Measurements from ENCODE around the gene XYLB.

Gene XYLB

DNA sequence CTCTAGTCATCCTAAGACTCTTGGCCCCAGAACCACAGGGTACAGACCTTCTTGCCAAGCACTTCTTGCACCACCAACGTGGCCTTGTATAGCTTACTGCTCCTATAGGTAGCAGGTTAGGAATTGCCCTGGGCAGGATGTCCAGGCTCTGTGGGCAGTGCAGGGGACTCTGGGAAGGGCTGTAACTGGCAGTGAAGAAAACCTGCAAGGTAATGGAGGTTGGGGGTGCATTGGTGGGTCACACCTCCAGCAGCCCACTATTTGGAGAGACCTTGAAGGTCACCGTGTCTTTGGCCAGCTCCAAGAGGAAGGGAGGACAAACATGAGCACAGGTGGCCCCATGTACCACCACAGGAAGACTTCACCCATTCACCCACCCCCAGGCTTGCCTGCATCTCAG lies 21.3 kb upstream of the XYLB start:
- DNase-seq, result no peak

DNA sequence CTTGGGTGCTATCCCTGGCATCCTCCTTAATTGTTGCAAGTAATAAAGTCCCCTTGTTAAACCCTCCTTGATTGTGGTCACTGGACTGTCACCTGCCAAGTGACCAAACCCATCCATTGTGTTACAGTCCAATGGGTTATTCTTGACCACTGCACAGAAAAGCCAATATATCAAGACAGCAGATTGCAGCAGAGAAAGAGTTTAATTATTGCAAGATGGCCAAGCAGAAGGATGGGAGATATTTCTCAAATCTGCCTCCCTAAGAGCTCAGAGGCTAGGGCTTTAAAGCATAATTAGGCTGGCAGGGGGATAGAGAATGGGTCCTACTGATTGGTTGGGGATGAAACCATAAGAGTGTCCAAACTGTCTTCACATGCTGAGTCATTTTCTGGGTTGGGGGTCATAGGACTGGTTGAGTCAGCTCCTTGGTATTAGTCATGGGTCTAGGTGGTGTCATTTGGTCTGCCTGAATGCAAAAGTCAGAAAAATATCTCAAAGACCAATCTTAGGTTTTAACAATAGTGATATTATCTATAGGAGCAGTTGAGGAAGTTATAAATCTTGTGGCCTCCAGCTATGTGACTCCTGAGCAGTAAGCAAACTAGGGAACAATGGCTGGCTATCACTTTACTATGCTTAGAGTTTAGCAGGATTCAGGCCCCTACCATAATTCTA lies 19.1 kb upstream of the XYLB start:
- no peak for DNase-seq

DNA sequence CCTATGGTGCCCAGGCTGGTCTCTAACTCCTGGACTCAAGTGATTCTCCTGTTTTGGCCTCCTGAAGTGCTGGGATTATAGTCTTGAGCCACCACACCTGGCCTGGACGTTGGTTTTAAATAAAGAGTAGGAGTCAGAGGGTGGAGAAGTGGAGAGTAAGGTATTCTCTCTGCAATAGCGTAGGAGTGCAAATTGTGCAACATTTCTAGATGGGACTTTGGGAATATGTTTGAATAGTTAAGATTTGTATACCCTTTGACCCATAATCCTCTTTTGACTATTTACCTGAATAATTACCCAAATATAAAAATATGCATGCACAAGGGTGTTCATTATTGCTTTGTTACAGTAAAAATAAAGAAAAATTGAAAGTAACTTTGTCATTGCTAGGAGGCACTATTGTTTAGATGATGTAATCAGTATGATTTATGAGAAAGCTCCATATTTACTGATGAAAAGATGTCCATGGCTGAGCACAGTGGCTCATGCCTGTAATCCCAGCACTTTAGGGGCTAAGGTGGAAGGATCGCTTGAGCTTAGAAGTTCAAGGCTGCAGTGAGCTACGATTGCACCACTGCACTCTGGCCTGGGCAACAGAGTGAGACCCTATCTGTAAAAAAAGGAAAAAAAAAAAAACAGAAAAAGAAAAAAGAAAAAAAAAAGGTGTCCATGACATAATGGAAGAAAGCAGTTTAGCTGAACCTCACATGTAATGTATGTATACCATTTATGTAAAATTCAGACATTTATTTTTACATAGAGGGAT lies 15.1 kb upstream of the XYLB start:
- no peak for DNase-seq

DNA sequence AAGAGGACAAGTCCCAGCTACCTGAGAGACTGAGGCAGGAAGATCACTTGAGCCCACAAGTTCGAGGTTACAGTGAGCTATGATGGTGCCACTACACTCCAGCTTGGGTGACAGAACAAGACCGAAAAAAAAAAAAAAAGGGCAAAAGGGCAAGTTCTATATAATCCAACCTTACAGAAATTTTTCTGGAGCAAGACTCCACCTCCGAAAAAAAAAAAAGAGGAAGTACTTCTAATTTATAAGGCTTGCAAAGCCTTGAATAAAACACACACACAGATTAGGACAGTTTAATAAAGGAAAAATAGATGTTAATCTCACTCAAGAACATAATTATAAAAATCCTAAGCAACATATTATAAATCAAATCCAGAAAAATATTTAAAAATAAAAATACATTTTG lies 14.4 kb upstream of the XYLB start:
- no peak for DNase-seq

DNA sequence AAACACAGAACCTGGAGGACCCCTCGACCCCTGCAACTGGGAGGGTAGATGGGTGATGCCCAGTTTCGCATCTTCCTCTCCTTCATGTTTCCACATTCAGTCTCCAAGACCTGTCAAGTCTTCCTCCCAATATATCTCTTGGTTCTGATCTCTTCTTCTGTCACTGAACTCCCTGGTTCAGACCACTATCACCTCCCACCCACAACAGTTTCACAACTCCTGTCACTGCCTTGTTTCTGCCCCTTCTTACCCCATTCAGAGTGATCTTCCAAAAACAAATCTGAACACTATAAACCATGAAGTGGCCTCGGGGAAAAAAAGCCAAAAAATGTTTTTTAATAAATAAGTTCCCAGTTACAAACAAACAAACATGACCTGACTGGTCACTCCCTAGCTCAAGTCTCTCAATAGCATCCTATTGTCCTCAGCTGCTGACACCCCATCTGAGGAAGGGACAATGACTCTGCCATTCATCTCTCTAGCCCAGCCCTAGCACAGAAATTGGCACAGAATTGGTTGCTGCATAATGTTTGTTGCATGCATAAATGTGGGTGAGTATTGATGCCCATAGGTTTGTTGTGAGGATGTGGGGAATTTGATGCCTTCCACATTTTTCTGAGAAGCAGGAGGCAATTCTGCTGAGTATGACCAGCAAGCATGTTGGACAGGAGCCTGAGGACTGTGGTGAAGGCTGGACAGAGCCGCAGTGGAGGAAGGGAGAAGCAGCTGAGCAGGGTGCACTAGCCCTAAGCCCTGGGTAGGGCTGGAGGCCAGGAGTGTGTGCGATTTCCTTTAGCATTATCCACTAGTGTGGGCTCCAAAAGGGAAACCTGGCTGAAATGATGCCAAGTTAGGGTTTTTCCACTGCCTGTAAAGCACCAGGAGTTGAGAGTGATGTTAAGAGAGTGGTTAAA lies 12.2 kb upstream of the XYLB start:
- DNase-seq, result no peak

DNA sequence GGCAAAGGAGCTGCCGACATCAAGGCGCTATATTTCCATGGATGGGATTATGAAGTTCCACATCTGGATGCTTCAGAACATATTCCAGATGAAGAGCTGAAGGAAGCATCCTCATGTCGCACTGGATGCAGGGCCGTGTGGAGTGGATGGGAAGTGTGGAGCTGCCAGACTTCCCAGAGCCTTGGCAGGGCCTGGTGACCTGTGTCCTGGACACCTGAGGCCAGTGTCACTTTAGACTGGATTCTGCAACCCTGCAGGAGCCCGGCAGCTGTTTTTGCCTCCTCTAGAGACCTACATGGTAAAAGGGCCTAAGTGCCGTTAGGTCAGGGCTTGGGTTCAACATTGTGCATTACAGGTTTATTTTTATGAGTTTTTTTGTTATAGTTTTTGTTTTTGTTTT lies 11.3 kb upstream of the XYLB start:
- DNase-seq, result no peak

DNA sequence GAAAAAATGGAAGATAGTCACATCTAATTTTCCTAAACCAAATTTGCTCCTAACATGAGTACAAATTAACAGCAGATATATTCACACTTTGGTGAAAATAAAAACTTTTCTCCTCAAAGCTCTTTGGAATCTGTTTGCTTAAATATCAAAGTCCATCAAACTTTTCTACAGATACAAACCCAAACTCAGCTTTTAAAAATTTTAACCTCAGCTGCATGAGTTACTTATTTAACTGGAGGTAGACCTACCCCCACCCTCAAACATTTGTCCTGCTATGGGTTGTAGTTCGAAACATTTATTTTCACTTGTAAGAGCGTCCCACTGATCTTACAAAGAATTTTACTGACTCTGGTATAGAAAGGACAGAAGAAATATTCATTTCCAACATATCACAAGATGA lies 8.9 kb upstream of the XYLB start:
- DNase-seq, result no peak

DNA sequence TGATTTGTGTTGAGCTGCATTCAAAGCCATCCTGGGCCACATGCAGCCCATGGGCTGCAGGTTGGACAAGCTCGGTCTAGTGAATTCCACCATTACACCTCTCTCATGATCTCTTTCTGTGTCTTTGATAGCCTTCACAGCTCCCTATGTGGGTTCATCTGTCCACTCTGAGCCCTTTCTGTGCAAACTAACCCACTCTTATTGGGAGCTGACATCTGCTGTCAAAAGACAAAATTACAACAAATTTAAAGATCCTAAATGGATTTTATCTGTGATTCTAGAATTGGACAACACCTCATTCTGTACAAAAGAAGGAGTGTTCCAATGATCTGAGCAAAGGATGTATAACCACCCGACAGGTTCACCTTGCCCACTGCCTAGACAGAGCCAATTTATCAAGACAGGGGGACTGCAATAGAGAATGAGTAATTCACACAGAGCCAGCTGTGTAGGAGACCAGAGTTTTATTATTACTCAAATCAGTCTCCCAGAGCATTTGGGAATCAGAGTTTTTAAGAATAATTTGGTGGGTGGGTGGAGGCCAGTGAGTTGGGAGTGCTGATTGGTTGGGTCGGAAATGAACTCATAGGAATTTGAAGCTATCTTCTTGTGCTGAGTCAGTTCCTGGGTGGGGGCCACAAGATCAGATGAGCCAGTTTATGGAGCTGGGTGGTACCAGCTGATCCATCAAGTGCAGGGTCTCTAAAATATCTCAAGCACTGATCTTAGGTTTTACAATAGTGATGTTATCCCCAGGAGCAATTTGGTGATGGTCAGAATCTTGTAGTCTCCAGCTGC lies 2.6 kb upstream of the XYLB start:
- no peak for DNase-seq

DNA sequence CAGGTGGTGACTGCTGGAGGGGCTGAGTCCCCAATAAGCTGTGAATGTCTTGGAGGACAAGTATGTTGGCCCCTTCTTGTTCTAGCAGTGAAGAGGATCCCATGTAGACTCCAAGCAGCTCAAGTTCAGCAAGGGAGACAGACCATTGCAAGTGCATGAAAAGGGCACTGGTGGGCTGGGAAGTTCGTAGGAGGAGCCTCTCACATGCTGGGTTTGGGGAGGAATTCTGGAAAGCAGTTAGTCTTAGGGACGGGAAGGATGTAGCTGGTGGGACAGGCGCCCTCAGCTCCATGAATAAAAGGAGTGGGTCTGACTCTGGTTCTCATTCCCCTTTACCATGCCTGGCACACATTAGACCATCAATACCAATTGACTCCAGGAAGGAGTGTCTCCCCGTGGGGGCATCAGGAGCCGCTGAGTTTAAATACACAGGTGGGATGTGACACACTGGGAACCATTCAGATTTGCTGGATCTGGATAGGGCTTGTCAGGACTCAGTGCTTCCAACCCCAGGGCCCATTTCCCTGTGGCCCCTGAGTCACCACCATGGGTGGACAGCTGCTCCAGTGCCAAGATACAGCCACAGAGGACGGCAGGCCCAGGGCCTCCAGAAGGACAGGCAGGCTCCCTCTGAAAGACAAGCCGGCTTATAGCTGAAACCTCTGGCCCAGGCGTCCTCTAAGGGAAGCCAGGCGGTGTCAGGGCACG lies 552 bp upstream of the XYLB start:
- DNase-seq, result no peak

DNA sequence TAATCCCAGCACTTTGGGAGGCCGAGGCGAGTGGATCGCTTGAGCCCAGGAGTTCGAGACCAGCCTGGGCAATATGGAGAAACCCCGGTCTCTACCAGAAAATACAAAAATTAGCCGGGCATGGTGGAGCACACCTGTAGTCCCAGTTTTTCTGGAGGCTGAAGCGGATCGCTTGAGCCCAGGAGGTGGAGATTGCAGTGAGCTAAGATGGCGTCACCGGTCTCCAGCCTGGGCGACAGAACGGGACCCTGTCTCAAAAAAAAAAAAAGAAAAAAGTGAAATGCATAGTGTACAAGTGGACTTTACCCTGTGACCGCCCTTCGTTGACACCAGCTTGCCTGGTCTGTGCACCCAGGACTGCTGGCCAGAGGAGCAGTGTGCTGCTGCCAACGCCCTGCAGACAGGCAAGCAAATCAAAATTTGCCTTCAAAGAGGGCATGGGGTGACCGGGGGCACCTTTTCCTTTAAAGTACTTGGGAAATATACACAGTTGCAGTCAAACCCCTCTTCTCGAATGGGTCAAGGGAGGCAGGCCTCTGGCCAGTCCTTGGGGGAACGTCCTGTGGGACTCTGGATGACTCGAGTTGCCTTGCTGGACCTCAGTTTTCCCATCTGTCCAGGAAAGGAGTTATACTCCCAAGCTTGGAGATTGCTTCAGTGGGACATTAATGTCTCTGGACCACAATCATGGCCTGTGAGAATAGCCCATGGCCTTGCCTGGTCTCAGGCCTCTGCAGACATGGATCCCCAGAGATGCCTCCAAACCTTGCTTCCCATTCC lies 1.0 kb downstream of the XYLB start:
- DNase-seq, result peak; percentile 2

DNA sequence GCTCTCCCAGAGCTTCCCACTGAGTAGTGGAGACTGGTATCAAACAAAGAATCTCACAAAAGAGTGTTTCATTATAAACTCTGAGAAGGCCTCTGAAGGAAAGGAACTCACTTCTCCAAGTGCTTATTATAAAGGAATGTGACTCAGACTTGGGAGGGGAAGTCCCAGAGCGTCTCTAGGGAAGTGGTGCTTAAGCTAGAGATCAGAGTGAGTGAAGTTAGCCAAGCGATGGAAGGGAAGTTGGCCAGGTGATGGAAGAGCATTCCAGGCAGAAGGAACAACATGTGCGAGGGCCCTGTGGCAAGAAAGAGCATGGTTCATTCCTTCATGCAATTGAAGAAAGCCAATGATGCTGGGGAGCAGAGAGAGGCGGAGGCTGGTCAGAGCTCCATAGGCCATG lies 2.3 kb downstream of the XYLB start:
- DNase-seq, result no peak

DNA sequence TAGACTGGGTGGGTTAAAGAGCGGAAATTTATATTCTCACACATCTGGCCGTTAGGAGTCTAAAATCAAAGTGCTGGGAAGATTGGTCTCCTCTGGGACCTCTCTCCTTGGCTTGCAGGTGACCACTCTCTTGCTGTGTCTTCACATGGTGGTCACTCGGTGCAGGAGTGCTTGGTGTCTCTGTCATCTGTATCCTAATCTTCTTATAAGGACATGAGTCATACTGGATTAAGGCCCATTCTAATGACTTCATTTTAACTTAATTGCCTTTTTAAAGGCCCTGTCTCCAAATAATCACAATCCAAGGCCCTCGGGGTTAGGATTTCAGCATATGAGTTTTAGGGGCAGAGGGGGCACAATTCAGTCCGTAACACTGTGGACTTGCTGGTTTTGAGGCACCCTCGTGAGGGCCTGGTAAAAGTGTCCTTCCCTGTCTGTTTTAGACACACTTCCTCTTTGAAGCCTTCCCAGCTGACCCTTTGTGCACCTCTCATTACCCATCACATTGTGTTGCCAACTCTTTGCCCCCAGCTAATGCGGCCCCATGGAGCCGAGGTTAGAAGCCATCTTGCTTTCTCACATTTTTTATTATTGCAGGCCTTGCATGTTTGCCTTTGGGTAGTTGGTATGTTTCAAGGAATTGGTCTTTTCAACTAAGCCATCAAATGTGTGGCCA lies 3.2 kb downstream of the XYLB start:
- DNase-seq, result no peak

DNA sequence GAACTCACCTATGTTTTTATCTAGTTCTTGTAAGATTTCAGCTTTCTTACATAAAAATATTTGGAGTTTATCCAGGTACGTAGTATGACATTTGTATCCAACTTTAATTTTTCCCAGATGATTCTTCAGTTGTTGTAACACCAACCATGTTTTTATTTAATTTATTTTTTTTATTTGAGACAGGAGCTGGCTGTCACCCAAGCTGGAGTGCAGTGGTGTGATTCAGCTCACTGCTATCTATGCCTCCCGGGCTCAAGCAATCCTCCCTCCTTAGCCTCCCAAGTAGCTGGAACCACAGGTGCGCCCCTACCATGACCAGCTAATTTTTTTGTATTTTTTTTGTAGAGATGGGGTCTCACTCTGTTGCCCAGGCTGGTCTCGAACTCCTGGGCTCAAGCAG lies 6.6 kb downstream of the XYLB start:
- no peak for DNase-seq

DNA sequence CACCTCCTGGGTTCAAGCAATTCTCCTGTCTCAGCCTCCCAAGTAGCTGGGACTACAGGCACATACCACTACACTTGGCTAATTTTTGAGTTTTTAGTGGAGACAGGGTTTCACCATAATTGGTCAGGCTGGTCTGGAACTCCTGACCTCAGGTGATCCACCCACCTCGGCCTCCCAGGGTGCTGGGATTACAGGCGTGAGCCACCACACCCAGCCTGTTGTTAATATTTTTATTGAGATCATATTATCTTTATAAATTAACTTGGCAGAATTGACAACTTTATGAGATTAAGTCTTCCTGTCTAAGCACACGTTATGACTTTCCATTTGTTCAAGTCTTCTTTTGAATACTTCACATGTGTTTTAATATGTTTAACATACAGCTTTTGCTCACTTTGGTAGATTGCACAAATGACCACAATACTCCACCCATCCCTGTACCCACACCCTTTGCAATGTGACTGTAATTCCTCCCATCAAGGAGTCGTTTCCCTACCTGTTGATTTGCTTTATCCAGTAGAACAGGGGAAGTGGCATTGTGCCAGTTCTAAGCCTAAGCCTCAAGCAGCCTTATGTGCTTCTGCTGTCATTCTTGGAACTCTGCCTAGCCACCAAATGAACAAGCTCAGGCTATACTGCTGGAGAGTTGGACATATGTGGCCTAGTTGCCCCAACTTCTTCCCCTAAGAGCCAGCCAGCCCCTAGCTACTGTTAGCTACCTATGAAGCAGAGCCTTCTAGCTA lies 8.2 kb downstream of the XYLB start:
- DNase-seq, result no peak

DNA sequence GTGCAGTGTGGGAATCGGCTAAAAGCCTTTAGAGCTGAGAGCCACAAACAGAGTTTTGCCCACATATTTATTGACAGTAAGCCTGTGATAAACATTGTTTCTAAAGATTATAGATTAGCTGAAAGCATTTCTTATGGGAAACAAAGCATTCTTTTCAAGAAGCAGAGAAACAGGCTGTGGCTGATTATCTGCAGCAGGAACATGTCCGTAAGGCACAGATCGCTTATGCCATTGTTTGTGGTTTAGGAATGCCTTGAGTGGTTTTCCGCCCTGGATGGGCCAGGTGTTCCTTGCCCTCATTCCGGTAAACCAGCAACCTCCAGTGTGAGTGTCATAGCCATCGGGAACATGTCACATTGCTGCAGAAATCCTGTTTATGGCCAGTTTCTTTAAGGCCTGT lies 12.5 kb downstream of the XYLB start:
- no peak for DNase-seq

DNA sequence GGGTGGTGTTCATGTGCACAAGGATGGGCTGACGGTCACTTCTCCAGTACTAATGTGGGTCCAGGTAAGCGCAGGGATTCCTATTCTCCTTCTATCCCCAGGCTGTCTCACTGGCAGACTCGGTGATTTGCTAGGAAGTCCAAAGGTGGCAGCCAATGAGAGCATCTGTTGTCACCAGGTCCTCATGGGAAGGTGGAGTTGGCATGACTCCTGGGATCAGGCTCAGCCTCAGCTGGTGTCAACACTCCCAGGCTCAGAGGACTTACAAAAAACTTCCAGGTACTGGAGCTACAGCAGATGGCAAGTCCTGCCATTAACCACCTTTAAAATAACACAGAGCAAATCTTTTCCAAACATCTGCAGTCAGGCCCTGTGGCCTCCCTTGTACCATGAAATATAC lies 13.8 kb downstream of the XYLB start:
- DNase-seq, result no peak

DNA sequence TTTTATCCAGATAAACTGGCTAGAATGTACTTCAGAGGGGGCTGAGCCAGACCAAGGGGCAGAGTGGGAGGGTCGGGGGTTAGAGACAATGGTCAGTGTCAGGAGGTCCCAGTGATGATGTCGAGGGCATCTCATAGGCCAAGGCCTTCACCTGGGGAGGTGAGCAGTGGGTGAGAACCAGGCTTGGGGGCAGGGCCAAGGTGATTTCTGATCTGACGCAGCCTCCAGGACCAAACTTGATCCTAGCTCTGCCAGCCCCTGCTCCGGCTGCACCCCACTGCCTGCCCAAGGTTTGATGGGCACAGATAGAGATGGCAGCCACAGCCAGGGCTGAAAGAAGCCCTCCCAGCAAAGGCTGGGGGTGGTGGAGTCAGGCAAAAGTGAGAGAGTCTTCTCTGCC lies 14.9 kb downstream of the XYLB start:
- no peak for DNase-seq

DNA sequence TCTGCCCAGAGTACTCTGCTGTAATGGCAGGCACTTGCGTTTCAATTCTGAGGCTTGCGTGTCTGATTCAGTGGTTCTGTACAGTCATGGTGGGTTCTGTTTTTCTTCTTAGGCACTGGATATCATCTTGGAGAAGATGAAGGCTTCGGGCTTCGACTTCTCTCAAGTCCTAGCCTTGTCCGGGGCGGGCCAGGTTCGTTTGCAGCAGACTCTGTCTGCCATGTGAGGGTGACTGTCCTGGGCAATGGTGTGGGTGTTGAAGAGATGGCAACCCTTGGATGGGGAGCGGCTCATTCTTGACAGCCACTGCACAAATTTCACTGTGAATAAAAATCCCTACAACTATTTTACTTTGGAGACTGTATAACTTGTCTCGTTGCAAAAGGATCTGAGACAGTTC lies 16.2 kb downstream of the XYLB start:
- DNase-seq, result no peak

DNA sequence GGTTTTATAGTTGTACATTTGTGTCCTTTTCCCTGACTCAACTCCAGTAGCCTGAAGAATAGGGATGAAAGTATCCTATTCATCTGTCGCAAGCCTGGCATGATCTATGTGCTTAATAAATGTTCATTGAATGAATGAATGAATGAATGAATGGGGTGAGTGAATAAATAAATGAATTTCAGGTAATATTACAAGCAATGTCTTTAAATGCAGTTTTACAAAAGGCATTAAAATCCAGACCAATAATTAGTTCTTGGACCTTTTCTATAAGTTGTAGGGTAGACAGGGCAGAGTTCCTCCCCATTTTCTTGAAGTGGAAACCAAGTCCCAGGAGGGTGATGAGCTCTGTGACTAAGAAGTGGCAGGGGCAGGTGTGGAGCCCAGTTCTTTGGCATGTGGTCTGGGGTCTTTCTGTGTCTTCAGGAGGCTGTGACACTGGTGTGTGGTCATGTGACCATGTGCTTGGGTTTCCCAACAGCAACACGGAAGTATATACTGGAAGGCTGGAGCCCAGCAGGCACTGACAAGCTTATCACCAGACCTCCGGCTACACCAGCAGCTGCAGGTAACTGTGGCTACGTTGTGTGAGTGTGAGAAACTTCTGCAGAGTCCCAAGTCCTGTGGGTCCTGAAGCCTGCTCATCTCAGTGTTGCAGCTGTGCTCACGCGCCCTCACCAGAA lies 18.3 kb downstream of the XYLB start:
- no peak for DNase-seq
